Upper lobe of right lung (tissue), 1 donor: ENCODE measurements around the gene SALL1. TPM values are rescaled to one million over a fixed set of nuclear protein-coding genes. Genes with fewer than 3 reads are reported as not detected.

ENCODE experiments used
- ATAC-seq: fragments of 200-7000 bp; cut with Tn5 transposase; one replicate; pipeline ENCODE4 v1.9.1; 2020; ENCODE audit warnings: mild to moderate bottlenecking, moderate library complexity
- DNase-seq: peaks from one replicate; pipeline ENCODE4 v3.0.0-alpha.2; 2020
- H3K27ac ChIP-seq: fragments of 200-600 bp; one replicate; pipeline ENCODE4 v1.8.0; 2022
- H3K27me3 ChIP-seq: fragments of 200-600 bp; one replicate; pipeline ENCODE4 v1.8.0; 2022; ENCODE audit warnings: mild to moderate bottlenecking
- H3K36me3 ChIP-seq: fragments of 200-600 bp; one replicate; pipeline ENCODE4 v1.8.0; 2022
- H3K4me1 ChIP-seq: fragments of 200-600 bp; one replicate; pipeline ENCODE4 v1.8.0; 2022
- H3K4me3 ChIP-seq: fragments of 200-600 bp; one replicate; pipeline ENCODE4 v1.8.0; 2022; ENCODE audit warnings: mild to moderate bottlenecking
- H3K9me3 ChIP-seq: fragments of 200-600 bp; one replicate; pipeline ENCODE4 v1.8.0; 2022
- intact Hi-C: fragments of 100-400 bp; cut with DNase I; formaldehyde crosslinking; loops from one replicate; pipeline ENCODE4 v1.11.0; 2022
- total RNA-seq: library from RNA; stranded (reverse); fragmentation: NEBNext Ultra II Directional; extraction: Animal tissue kit (Norgen Biotek cat#: 25700); gene quantifications from one replicate; pipeline ENCODE4 v1.2.1, GENCODE V29; 2021
- TF ChIP-seq, protein P1 (sequence below): fragments of 200-600 bp; IDR thresholded peaks from one replicate; pipeline ENCODE4 v1.8.0; 2022; ENCODE audit warnings: antibody characterized with exemption
- donor health status: DM: no; HTN: yes; CAD: no; lungs with severe emphysema.

Gene SALL1
- total RNA-seq, 1 donor from 2014 or later = not detected

- DNase-seq = no peak
- no peaks in the 10 kb centered on the region for H3K9me3 ChIP-seq
- intact Hi-C loops = no loop called here
- H3K4me3 ChIP-seq = no peak overlapping the region
- H3K4me1 ChIP-seq = no peaks in the 10 kb centered on the region
- peaks cover 44% of the 10 kb centered on the region for H3K27me3 ChIP-seq
- TF ChIP-seq, protein P1, sequence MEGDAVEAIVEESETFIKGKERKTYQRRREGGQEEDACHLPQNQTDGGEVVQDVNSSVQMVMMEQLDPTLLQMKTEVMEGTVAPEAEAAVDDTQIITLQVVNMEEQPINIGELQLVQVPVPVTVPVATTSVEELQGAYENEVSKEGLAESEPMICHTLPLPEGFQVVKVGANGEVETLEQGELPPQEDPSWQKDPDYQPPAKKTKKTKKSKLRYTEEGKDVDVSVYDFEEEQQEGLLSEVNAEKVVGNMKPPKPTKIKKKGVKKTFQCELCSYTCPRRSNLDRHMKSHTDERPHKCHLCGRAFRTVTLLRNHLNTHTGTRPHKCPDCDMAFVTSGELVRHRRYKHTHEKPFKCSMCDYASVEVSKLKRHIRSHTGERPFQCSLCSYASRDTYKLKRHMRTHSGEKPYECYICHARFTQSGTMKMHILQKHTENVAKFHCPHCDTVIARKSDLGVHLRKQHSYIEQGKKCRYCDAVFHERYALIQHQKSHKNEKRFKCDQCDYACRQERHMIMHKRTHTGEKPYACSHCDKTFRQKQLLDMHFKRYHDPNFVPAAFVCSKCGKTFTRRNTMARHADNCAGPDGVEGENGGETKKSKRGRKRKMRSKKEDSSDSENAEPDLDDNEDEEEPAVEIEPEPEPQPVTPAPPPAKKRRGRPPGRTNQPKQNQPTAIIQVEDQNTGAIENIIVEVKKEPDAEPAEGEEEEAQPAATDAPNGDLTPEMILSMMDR = no peak
- no peak for ATAC-seq
- H3K27ac ChIP-seq = no peak overlapping the region
- no peaks in the 10 kb centered on the region for H3K36me3 ChIP-seq
These were observed 17.9 kb downstream of the SALL1 start for GRCh38 chr16:51133183-51133582.

DNA sequence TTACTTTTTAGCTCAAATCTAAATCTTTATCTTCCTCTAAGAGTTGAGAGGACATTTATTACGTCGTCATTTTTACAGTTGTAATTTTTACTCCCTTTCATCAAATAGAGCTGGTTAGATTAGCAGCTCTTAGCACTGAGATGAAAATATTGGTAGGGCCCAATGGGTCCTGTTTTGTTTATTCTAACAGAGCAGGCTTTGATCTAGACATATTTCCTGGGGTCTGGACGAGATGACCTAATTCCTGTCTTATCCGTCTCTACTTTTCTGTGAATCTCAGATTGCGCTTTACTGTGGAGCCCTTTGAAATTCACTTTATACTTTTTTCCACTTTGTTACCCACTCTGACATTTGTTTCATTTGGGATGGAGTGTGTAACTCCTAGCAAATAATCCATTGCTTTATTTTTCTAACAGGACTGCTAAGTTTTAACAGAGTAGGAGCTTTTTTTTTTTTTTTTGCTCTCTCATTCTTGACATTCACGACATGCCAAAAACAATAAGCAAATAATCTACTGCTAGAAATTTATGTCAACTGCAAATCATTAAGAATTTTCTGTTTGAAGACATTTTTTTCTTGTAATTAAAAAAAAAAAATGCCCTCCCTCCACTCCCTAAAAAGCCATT lies 18.5 kb downstream of the SALL1 start:
- intact Hi-C loops = no loop called here
- TF ChIP-seq, protein P1 = no peak
- Histone ChIP-seq H3K9me3 (no peaks in the 10 kb centered on the region), H3K4me1 (no peaks in the 10 kb centered on the region), H3K27ac (no peak overlapping the region), H3K4me3 (no peak overlapping the region), H3K27me3 (peaks cover 44% of the 10 kb centered on the region), H3K36me3 (no peaks in the 10 kb centered on the region)
- ATAC-seq (no peak), DNase-seq (no peak)

GRCh38 chr16:51131619-51132018 lies 19.5 kb downstream of the SALL1 start:
- no peak for ATAC-seq
- DNase-seq = no peak
- intact Hi-C loops = no loop called here
- no peaks in the 10 kb centered on the region for H3K9me3 ChIP-seq
- no peaks in the 10 kb centered on the region for H3K4me1 ChIP-seq
- no peak overlapping the region for H3K27ac ChIP-seq
- no peaks in the 10 kb centered on the region for H3K36me3 ChIP-seq
- no peak overlapping the region for H3K4me3 ChIP-seq
- TF ChIP-seq, protein P1 = no peak
- peaks cover 44% of the 10 kb centered on the region for H3K27me3 ChIP-seq

- TF ChIP-seq, protein P1 = no peak
- Histone ChIP-seq H3K9me3 (no peaks in the 10 kb centered on the region), H3K36me3 (no peaks in the 10 kb centered on the region), H3K4me3 (no peak overlapping the region), H3K4me1 (no peaks in the 10 kb centered on the region), H3K27ac (no peak overlapping the region), H3K27me3 (peaks cover 27% of the 10 kb centered on the region)
- ATAC-seq (no peak), DNase-seq (no peak)
- intact Hi-C loops = no loop called here
These were observed 22.0 kb downstream of the SALL1 start for GRCh38 chr16:51129105-51129504.

- DNase-seq (no peak), ATAC-seq (no peak)
- Histone ChIP-seq H3K27me3 (peaks cover 6% of the 10 kb centered on the region), H3K4me3 (no peak overlapping the region), H3K4me1 (no peaks in the 10 kb centered on the region), H3K36me3 (no peaks in the 10 kb centered on the region), H3K9me3 (no peaks in the 10 kb centered on the region), H3K27ac (no peak overlapping the region)
- TF ChIP-seq, protein P1 = no peak
- intact Hi-C loops = no loop called here
These were observed 25.1 kb downstream of the SALL1 start for GRCh38 chr16:51125992-51126391.

DNA sequence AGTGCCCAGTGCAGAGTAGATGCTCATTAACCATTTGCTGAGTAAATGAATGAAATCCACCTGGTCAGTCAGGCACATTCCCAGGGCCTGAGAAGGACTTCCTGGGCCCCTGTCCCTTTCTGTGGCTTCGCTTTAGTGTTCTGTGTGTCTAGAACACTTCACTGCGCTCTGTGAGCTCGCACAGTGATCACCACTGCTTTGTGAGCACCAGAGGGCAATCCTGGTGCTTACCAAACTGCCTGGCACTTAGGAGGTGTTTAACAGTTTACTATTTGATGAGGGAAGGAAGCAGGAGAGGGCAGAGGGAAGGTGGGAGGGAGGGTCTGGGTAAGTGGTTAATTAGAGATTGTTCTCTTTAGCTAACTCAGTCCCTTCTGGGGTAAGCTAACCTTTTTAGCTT lies 26.2 kb downstream of the SALL1 start:
- no peak for DNase-seq
- no peak for ATAC-seq
- Histone ChIP-seq H3K27ac (no peak overlapping the region), H3K36me3 (no peaks in the 10 kb centered on the region), H3K4me1 (no peaks in the 10 kb centered on the region), H3K27me3 (peaks cover 5% of the 10 kb centered on the region), H3K4me3 (no peak overlapping the region), H3K9me3 (no peaks in the 10 kb centered on the region)
- intact Hi-C loops = no loop called here
- TF ChIP-seq, protein P1 = no peak
